C4-2B (cell line): Measurements from ENCODE around the gene HACD1.

Experiments
- H3K27ac ChIP-seq: fragments of 450-650 bp; 2 replicates; pipeline ENCODE4 v1.5.1; 2017
- CTCF ChIP-seq: fragments of 450-650 bp; conservative IDR thresholded peaks from 2 replicates; pipeline ENCODE4 v1.5.1; 2017; ENCODE audit warnings: mild to moderate bottlenecking
- ZFX ChIP-seq: fragments of 450-650 bp; IDR thresholded peaks from 2 replicates; pipeline ENCODE4 v1.6.1; 2017

Gene HACD1

DNA sequence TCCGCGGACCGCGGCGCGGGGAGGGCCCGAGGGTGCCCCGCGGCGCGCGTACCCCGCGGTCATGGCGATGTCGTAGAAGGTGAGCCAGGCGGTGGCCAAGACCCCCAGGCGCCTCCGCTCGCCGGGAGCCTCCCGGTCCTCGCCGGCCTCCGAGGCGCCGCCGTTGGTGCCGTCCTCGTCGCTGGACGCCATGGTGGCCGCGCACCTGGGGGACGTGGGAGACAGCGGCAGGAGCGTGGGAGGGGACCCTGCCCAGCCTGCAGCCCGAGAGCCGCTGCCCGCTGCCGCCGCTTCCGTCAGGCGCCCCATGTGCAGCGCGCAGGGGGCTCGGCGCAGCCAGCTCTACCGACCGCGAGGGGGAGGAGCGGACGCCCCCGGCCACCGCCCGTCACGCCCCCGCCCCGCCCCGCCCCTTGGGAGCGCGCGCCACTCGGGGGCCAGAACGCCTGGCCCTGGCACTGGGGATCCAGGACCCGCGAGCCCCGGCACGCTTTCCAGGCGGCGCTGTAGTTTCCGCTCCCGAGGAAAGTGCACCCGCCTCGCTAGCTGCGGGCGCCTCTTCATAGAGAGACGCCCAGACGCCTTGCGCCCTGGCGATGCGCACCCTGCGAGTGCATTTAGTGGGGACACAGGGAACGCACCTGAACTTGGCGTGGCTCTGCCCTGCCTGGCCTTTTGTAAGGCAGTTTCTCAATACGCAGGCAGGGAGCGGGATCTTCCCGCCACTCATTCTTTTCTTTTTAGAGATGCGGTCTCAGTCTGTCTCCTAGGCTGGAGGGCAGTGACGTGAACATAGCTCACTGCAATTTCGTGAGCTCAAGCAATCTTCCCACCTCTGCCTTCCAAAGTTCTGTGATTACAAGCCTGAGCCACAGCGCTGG lies at the start of gene HACD1:
Gene HACD1 (minus strand): TSS at position 344 of the 881 bp plus-strand sequence. CDS start 35 bp downstream, at position 309.
- no peak for TF ChIP-seq ZFX
- no peak; the same call in 1 of the 2 replicates for TF ChIP-seq CTCF
- no peak within 1 kb of the TSS for H3K27ac ChIP-seq

GRCh38 chr10:17665747-17666146 lies 48.6 kb upstream of the HACD1 start:
- no peak overlapping the region for H3K27ac ChIP-seq
- TF ChIP-seq CTCF = no peak
- no peak for TF ChIP-seq ZFX

- no peak for TF ChIP-seq ZFX
- TF ChIP-seq CTCF = no peak
- no peak overlapping the region for H3K27ac ChIP-seq
Measured at GRCh38 chr10:17663450-17663849, 46.3 kb upstream of the HACD1 start.

- no peak overlapping the region for H3K27ac ChIP-seq
- TF ChIP-seq ZFX (no peak), CTCF (no peak)
Measured at GRCh38 chr10:17662193-17663138, 45.3 kb upstream of the HACD1 start.

- H3K27ac ChIP-seq = no peak overlapping the region
- TF ChIP-seq ZFX = no peak
- no peak for TF ChIP-seq CTCF
Measured at GRCh38 chr10:17661510-17661909, 44.3 kb upstream of the HACD1 start.

GRCh38 chr10:17660921-17661320 lies 43.7 kb upstream of the HACD1 start:
- H3K27ac ChIP-seq = no peak overlapping the region
- no peak for TF ChIP-seq ZFX
- no peak for TF ChIP-seq CTCF
